GM19395 (cell line): ENCODE data around the gene KHDC3L.
A peak's percentile ranks its signal among the peaks of the same experiment; 100 is the strongest.
"Not testable (repeated sequence)": the region's sequence is repeated elsewhere in the genome, so short reads cannot be mapped to it uniquely, and the experiment has no call there.

ENCODE experiments used
- ATAC-seq: cut with Tn5 transposase; IDR thresholded peaks from one replicate; pipeline ENCODE4 v1.9.1; 2021; ENCODE audit warnings: mild to moderate bottlenecking, moderate library complexity; ENCODE audit not compliant: unreplicated experiment

KHDC3L gene

GRCh38 chr6:73369157-73369556 is 6.7 kb downstream of the KHDC3L start:
- no peak for ATAC-seq

GRCh38 chr6:73369563-73369962 is 7.1 kb downstream of the KHDC3L start, which contains the start of gene OOEP:
Gene OOEP, minus strand, starts transcription at chr6:73369897. Its CDS starts 105 bp downstream, at chr6:73369792.
- no peak for ATAC-seq

GRCh38 chr6:73371984-73372383 is 9.5 kb downstream of the KHDC3L start:
- no peak for ATAC-seq

GRCh38 chr6:73372516-73372915 is 10.1 kb downstream of the KHDC3L start:
- ATAC-seq, result no peak

DNA sequence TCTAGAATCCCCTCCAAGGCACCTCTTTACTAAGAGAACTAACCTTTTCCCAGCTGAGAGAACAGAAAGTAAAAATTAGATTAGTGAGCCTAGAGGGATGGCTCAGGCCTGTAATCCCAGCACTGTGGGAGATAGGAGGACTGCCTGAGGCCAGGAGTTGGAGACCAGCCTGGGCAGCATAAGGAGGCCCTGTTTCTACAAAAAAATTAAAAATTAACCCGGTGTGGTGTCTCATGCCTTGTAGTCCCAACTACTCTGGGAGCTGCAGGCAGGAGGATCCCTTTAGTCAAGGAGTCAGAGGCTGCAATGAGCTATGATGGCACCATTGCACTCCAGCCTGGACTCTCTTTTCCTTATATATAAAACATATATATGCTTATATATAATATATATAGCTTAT is 12.8 kb downstream of the KHDC3L start:
- no peak for ATAC-seq

GRCh38 chr6:73377225-73377624 is 14.8 kb downstream of the KHDC3L start:
- no peak for ATAC-seq

DNA sequence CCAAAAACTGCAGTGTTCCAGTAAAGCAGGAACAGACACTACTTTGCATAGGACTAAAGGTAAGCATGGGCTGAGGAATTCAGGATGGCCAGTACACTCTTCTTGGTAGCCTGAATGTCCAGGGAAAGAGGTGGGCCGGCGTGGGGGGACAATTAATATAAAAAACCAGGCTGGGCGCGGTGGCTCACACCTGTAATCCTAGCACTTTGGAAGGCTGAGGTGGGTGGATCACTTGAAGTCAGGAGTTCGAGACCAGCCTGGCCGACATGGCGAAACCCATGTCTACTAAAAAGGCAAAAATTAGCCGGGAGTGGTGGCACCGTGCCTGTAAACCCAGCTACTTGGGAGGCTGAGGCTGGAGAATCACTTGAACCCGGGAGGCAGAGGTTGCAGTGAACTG is 19.1 kb downstream of the KHDC3L start:
- not testable (repeated sequence) for ATAC-seq

GRCh38 chr6:73382462-73383113 is 20.1 kb downstream of the KHDC3L start:
- no peak for ATAC-seq

DNA sequence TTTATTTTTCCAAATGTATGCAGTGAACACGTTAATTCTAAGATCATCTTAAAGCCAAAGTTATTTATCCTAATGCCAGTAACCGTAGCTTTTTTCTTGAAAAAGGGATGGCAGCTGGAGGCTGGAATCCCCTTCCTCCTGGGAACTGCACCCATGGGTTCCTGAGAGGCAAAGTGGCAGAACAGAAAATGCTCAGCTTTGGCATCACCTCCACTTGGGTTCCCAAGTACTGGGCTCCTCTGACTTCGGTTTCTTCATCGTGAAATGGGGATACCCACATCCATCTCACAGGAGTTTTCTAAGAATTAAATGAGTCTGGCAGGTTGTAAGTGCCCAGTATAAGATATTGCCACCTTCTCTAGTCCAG is 26.0 kb downstream of the KHDC3L start:
- ATAC-seq, result peak; percentile 31

DNA sequence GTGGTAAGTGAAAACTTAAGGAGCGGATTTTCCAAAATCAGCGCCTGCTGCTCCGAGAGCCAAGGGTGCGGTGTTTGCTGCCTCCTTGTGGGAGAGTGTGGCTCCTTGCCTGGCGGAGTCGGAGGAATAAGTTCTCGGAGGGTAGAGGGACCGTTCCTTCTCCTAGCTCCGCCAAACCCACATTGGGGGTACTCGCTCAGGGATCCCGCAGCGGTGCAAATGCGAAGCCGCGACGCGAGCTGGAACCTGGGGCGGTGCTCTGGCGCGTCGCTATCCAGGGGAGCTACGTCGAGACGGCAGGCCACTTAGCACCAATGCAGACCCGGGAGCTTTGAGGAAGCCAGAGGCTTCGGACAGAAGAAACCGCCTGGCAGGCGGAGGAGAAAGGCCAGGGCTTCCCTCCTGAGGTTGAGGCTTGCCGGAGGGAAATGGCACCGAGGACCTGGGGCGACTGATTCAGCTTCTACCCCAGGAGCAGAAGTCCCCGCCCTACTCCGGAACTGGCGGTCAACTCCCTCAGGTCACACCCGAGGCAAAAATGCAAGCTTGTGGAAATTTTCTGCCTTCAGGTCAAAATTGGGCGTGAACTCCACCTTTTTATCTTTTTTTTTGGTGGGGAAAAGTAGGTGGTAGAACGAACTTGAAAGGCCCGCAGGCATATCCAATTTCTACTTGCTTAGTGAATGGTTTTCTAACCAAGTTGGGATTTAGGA is 26.5 kb downstream of the KHDC3L start:
- peak; percentile 79 for ATAC-seq

GRCh38 chr6:73389854-73390253 is 27.4 kb downstream of the KHDC3L start:
- no peak for ATAC-seq

DNA sequence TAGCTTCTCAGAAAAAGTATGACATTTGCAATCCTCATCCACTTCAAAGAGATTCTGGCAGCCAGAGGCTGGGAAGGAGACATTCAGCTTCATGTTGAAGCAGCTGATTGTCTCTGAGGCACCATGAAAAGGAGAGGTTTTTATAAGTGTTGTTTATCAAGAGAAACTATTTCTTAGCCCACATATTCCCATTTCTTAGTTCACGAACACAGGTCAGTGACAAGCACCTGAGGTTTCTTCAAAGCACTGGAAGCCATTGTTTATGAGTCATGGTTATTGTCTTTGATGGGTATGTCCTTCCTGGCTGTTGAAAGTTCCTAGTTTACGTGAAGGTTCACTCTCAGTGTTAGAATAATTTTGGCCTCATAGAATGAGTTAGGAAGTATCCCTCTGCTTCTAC is 29.2 kb downstream of the KHDC3L start:
- ATAC-seq, result no peak

- not testable (repeated sequence) for ATAC-seq
Observed at GRCh38 chr6:73392188-73392587, 29.7 kb downstream of the KHDC3L start.

DNA sequence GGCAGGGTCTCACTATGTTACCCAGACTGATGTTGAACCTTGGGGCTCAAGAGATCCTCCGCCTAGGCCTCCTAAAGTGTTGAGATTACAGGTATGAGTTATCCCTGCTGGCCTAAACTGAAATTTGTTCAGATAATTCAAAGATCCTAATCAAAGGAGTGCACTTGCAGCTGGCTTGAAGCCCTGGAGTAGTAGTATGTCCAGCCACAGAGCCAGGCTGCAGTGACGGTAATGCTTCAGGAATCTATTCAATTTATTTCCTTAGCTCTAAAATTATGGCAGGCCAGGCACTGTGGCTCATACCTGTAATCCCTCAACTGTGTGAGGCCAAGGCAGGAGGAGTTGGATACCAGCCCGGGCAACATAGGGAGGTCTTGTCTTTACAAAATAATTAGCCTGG is 30.8 kb downstream of the KHDC3L start:
- ATAC-seq, result no peak

- no peak for ATAC-seq
Observed at GRCh38 chr6:73394577-73395354, 32.3 kb downstream of the KHDC3L start, which contains the start of gene DDX43. Gene DDX43, plus strand, starts transcription at chr6:73394828. Its CDS starts 78 bp downstream, at chr6:73394906.

GRCh38 chr6:73395875-73396274 is 33.4 kb downstream of the KHDC3L start:
- no peak for ATAC-seq

- ATAC-seq, result no peak
Observed at GRCh38 chr6:73400656-73401055, 38.2 kb downstream of the KHDC3L start.

- ATAC-seq, result no peak
Observed at GRCh38 chr6:73409395-73409794, 46.9 kb downstream of the KHDC3L start.

DNA sequence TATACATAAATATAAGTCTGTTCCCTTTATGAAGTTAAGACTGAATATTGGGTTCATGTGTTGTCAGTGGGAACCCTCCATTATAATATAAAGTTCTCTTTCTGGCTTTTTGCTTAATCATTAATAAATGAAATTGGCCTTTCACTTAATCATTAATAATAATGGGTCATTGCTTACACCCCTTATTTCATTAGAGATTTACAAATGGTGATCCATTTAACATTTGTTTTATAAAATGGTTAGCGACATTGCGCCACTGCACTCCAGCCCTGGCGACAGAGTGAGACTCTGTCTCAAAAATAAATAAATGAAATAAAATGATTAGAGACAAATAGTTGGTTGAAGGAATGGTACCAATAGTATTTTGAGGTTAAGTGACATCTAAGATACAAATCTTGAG is 50.6 kb downstream of the KHDC3L start:
- ATAC-seq, result no peak
